NB4 (cell line): ENCODE measurements around the gene ALDOB.

Source experiments
- CTCF ChIP-seq: IDR thresholded peaks from one replicate; pipeline ENCODE4 v1.5.1; 2012; ENCODE audit warnings: low read depth, low read length
- MAX ChIP-seq: IDR thresholded peaks from 2 replicates; pipeline ENCODE4 v1.6.1; 2011; ENCODE audit warnings: low read depth, low read length
- MYC ChIP-seq: IDR thresholded peaks from 2 replicates; pipeline ENCODE4 v1.6.1; 2011; ENCODE audit warnings: low read depth, low read length
- POLR2A ChIP-seq: IDR thresholded peaks from 2 replicates; pipeline ENCODE4 v1.6.1; 2011; ENCODE audit warnings: mild to moderate bottlenecking; ENCODE audit not compliant: insufficient read length; ENCODE audit errors: extremely low read depth

GRCh38 chr9:101371813-101372212 lies 63.8 kb downstream of the ALDOB start:
- TF ChIP-seq CTCF, result no peak
- no peak for TF ChIP-seq MYC
- TF ChIP-seq POLR2A, result no peak
- TF ChIP-seq MAX, result no peak
